DND-41 (cell line): ENCODE measurements around the gene L3MBTL3.

ENCODE experiments used
- EZH2 ChIP-seq: IDR thresholded peaks from 3 replicates; pipeline ENCODE4 v1.6.1; 2012; ENCODE audit warnings: borderline replicate concordance, low read depth, mild to moderate bottlenecking, moderate library complexity, low read length, inconsistent platforms; ENCODE audit not compliant: severe bottlenecking
- TF ChIP-seq, protein P1 (sequence below): IDR thresholded peaks from 2 replicates; pipeline ENCODE4 v1.5.1; 2012; ENCODE audit warnings: borderline replicate concordance, low read length, moderate library complexity, mild to moderate bottlenecking; ENCODE audit not compliant: poor library complexity, severe bottlenecking; ENCODE audit errors: extremely low read depth

DNA sequence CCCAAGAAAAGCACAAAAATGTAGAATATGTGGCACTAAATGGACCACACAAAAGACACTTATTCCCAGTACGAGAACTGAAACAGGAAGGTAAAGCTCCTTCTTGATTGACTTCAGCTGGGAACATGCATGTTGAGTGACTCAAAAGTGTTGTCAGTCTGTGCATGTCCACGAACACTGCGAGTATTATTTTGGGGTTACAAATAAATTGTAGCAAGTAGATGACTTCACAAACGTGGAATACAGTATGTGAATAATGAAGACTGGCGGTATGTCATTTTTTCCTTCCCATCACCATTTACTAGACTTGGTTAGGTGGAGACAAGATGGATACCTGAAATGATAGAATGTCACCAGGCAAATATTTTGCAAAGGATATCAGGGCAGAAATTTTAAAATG, 45.4 kb downstream of the L3MBTL3 start:
- TF ChIP-seq, protein P1, sequence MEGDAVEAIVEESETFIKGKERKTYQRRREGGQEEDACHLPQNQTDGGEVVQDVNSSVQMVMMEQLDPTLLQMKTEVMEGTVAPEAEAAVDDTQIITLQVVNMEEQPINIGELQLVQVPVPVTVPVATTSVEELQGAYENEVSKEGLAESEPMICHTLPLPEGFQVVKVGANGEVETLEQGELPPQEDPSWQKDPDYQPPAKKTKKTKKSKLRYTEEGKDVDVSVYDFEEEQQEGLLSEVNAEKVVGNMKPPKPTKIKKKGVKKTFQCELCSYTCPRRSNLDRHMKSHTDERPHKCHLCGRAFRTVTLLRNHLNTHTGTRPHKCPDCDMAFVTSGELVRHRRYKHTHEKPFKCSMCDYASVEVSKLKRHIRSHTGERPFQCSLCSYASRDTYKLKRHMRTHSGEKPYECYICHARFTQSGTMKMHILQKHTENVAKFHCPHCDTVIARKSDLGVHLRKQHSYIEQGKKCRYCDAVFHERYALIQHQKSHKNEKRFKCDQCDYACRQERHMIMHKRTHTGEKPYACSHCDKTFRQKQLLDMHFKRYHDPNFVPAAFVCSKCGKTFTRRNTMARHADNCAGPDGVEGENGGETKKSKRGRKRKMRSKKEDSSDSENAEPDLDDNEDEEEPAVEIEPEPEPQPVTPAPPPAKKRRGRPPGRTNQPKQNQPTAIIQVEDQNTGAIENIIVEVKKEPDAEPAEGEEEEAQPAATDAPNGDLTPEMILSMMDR = no peak
- no peak for TF ChIP-seq EZH2
